GM23338 (cell line): ENCODE measurements around the gene MYO9A.

Experiments
- CREB1 ChIP-seq: fragments of 250-450 bp; sonication (Bioruptor Pico); IDR thresholded peaks from 2 replicates; pipeline ENCODE4 v1.5.0; 2020; ENCODE audit warnings: low read depth, mild to moderate bottlenecking, moderate library complexity
- CTCF ChIP-seq, 2 experiments: fragments of 200-600 bp in 1 of 2; sonication (generic) in 1 of 2; conservative IDR thresholded peaks; 2 replicates each; pipeline versions ENCODE4 v1.5.1 to v1.6.1; 2016 to 2017; ENCODE audit warnings: antibody characterized with exemption in 2 of 2, low read depth in 2 of 2, mild to moderate bottlenecking in 2 of 2, moderate library complexity in 1 of 2
- EZH2 ChIP-seq: fragments of 200-600 bp; sonication (generic); IDR thresholded peaks from one replicate; pipeline ENCODE4 v1.8.0; 2017; ENCODE audit warnings: antibody characterized with exemption, mild to moderate bottlenecking, low read depth; ENCODE audit not compliant: unreplicated experiment
- EZH2phosphoT487 ChIP-seq: fragments of 200-600 bp; sonication (generic); IDR thresholded peaks from one replicate; pipeline ENCODE4 v1.8.1; 2018; ENCODE audit warnings: antibody characterized with exemption; ENCODE audit not compliant: unreplicated experiment
- JUNB ChIP-seq: IDR thresholded peaks from one replicate; pipeline ENCODE4 v1.6.1; 2016; ENCODE audit warnings: antibody characterized with exemption; ENCODE audit not compliant: unreplicated experiment
- POLR2AphosphoS5 ChIP-seq: IDR thresholded peaks from 2 replicates; pipeline ENCODE4 v1.6.1; 2016; ENCODE audit warnings: antibody characterized with exemption, low read depth
- ZNF114 ChIP-seq: fragments of 250-450 bp; sonication (Bioruptor Pico); IDR thresholded peaks from 2 replicates; pipeline ENCODE4 v1.5.0; 2020; ENCODE audit warnings: mild to moderate bottlenecking, moderate library complexity
- ZNF331 ChIP-seq: fragments of 250-450 bp; sonication (Bioruptor Pico); IDR thresholded peaks from 2 replicates; pipeline ENCODE4 v1.5.0; 2020; ENCODE audit warnings: low read depth, mild to moderate bottlenecking, moderate library complexity
- TF ChIP-seq, protein P1 (sequence below): IDR thresholded peaks from 2 replicates; pipeline ENCODE4 v1.6.1; 2016; ENCODE audit warnings: antibody characterized with exemption
- TF ChIP-seq, protein P2 (sequence below): IDR thresholded peaks from one replicate; pipeline ENCODE4 v1.6.1; 2018; ENCODE audit warnings: antibody characterized with exemption; ENCODE audit not compliant: unreplicated experiment

DNA sequence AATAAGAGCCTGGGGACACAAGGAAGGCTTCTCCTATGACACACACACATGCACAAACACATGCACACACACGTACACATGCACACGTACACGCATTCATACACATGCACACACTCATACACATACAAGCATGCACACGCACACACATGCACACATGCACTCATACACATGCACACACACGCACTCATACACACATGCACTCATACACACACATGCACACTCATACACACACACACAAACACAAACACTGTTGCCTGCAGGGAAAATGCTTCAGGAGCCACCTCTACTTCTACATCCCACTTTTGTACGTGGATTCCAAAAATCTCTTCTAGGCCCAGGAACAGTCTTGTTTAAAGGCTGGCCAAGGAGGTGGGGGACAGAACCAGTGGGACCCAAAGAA, 328.3 kb downstream of the MYO9A start:
- TF ChIP-seq CTCF (conservative IDR thresholded peaks at IDR 0.05; ENCODE audit: low read depth in 2 of 2): no peak
- no peak for TF ChIP-seq EZH2phosphoT487
- TF ChIP-seq POLR2AphosphoS5: no peak
- TF ChIP-seq ZNF114 (CRISPR knock-in tag): no peak
- no peak for TF ChIP-seq EZH2
- TF ChIP-seq, protein P1, sequence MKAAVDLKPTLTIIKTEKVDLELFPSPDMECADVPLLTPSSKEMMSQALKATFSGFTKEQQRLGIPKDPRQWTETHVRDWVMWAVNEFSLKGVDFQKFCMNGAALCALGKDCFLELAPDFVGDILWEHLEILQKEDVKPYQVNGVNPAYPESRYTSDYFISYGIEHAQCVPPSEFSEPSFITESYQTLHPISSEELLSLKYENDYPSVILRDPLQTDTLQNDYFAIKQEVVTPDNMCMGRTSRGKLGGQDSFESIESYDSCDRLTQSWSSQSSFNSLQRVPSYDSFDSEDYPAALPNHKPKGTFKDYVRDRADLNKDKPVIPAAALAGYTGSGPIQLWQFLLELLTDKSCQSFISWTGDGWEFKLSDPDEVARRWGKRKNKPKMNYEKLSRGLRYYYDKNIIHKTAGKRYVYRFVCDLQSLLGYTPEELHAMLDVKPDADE: no peak
- no peak for TF ChIP-seq ZNF331
- TF ChIP-seq, protein P2, sequence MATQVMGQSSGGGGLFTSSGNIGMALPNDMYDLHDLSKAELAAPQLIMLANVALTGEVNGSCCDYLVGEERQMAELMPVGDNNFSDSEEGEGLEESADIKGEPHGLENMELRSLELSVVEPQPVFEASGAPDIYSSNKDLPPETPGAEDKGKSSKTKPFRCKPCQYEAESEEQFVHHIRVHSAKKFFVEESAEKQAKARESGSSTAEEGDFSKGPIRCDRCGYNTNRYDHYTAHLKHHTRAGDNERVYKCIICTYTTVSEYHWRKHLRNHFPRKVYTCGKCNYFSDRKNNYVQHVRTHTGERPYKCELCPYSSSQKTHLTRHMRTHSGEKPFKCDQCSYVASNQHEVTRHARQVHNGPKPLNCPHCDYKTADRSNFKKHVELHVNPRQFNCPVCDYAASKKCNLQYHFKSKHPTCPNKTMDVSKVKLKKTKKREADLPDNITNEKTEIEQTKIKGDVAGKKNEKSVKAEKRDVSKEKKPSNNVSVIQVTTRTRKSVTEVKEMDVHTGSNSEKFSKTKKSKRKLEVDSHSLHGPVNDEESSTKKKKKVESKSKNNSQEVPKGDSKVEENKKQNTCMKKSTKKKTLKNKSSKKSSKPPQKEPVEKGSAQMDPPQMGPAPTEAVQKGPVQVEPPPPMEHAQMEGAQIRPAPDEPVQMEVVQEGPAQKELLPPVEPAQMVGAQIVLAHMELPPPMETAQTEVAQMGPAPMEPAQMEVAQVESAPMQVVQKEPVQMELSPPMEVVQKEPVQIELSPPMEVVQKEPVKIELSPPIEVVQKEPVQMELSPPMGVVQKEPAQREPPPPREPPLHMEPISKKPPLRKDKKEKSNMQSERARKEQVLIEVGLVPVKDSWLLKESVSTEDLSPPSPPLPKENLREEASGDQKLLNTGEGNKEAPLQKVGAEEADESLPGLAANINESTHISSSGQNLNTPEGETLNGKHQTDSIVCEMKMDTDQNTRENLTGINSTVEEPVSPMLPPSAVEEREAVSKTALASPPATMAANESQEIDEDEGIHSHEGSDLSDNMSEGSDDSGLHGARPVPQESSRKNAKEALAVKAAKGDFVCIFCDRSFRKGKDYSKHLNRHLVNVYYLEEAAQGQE: no peak
- TF ChIP-seq JUNB: no peak
- no peak for TF ChIP-seq CREB1 (CRISPR knock-in tag)
